GM13977 (cell line): ENCODE results near the gene CLSTN2.

ENCODE experiments used
- DNase-seq: peaks from one replicate; pipeline ENCODE4 v3.0.0; 2012; ENCODE audit warnings: low spot score
- CTCF ChIP-seq: IDR thresholded peaks from 2 replicates; pipeline ENCODE4 v1.5.1; 2012; ENCODE audit warnings: mild to moderate bottlenecking, control low read depth; ENCODE audit not compliant: insufficient read depth; ENCODE audit errors: extremely low read depth, missing control alignments
- in situ Hi-C: fragments of 300-500 bp; cut with MboI; formaldehyde crosslinking; loops from one replicate; pipeline ENCODE4 v1.12.0; 2022; ENCODE audit warnings: low sequenced_read_pairs, low pct_unique_long_range_greater_than_20kb, mixed read lengths, inconsistent platforms; ENCODE audit not compliant: unreplicated experiment

Gene CLSTN2

GRCh38 chr3:140236836-140237501 is 302.0 kb downstream of the CLSTN2 start:
- in situ Hi-C loops = no loop called here
- TF ChIP-seq CTCF = no peak

GRCh38 chr3:140238646-140239314 is 303.8 kb downstream of the CLSTN2 start:
- in situ Hi-C loops = no loop called here
- no peak for TF ChIP-seq CTCF
- DNase-seq = no peak

More at GRCh38 chr3:140236836-140237501, 302.0 kb downstream of the CLSTN2 start:
- no peak for DNase-seq

GRCh38 chr3:140242818-140243276 is 307.9 kb downstream of the CLSTN2 start:
- in situ Hi-C loops = no loop called here
- TF ChIP-seq CTCF = no peak
- no peak for DNase-seq

GRCh38 chr3:140243575-140243974 is 308.6 kb downstream of the CLSTN2 start:
- in situ Hi-C loops = no loop called here
- TF ChIP-seq CTCF = no peak
- DNase-seq = no peak

GRCh38 chr3:140244893-140245292 is 309.9 kb downstream of the CLSTN2 start:
- in situ Hi-C loops = no loop called here

GRCh38 chr3:140246578-140246977 is 311.6 kb downstream of the CLSTN2 start:
- no peak for TF ChIP-seq CTCF
- in situ Hi-C loops = no loop called here
- DNase-seq = no peak

More at GRCh38 chr3:140244893-140245292, 309.9 kb downstream of the CLSTN2 start:
- TF ChIP-seq CTCF = no peak
- DNase-seq = no peak
